ENCODE measurements around the gene APCDD1L.

GRCh38 chr20:58546416-58546711 lies 31.2 kb upstream of the APCDD1L start:
- no peak for TF ChIP-seq CTCF (IDR thresholded peaks at IDR 0.05; ENCODE audit: insufficient read depth, low read length)
- TF ChIP-seq REST (IDR thresholded peaks at IDR 0.05; ENCODE audit: insufficient replicate concordance, low read depth): no peak

All from HL-60 (cell line).